Measurements from ENCODE around the gene C2CD2.

Gene C2CD2

GRCh38 chr21:41836166-41837015, 117.4 kb downstream of the C2CD2 start:
- DNase-seq, result no peak

- no peak for DNase-seq
Observed at GRCh38 chr21:41835711-41836154, 118.1 kb downstream of the C2CD2 start.

All from activated CD4-positive, alpha-beta T cell treated with anti-CD3 and anti-CD28 coated beads, Interleukin-2, amount 50 U/mL, for 16 hours (primary cell).